Activated T-helper 17 cell treated with anti-CD3 and anti-CD28 coated beads, Interleukin-2, amount 50 U/mL, for 72 hours (primary cell): ENCODE measurements around the gene TICAM1. TPM values are rescaled to one million over a fixed set of nuclear protein-coding genes. Genes with fewer than 3 reads are reported as not detected.

Source experiments
- ATAC-seq: fragments of 150-1000 bp; cut with Tn5 transposase; replicated peaks from 2 replicates; pipeline ENCODE4 v1.10.0; 2021; ENCODE audit warnings: mild to moderate bottlenecking, moderate library complexity
- H3K27ac Mint-ChIP-seq: one replicate; pipeline ENCODE4 v1.8.0; 2022; ENCODE audit warnings: mixed read lengths
- H3K27me3 Mint-ChIP-seq: one replicate; pipeline ENCODE4 v1.8.0; 2022; ENCODE audit warnings: mixed read lengths
- H3K36me3 Mint-ChIP-seq: one replicate; pipeline ENCODE4 v1.8.0; 2022; ENCODE audit warnings: low read depth, mild to moderate bottlenecking, mixed read lengths
- H3K4me1 Mint-ChIP-seq: one replicate; pipeline ENCODE4 v1.8.0; 2022; ENCODE audit warnings: mixed read lengths
- H3K4me3 Mint-ChIP-seq: one replicate; pipeline ENCODE4 v1.8.0; 2022; ENCODE audit warnings: mild to moderate bottlenecking, mixed read lengths
- H3K9me3 Mint-ChIP-seq: one replicate; pipeline ENCODE4 v1.8.0; 2022; ENCODE audit warnings: mixed read lengths
- total RNA-seq, 2 donors: library from RNA; stranded (reverse); gene quantifications; one replicate each; pipeline ENCODE4 v1.2.3, GENCODE V29; 2022

TICAM1 gene
- total RNA-seq, 2 donors from 2014 or later: 27.6 to 36.1 TPM

DNA sequence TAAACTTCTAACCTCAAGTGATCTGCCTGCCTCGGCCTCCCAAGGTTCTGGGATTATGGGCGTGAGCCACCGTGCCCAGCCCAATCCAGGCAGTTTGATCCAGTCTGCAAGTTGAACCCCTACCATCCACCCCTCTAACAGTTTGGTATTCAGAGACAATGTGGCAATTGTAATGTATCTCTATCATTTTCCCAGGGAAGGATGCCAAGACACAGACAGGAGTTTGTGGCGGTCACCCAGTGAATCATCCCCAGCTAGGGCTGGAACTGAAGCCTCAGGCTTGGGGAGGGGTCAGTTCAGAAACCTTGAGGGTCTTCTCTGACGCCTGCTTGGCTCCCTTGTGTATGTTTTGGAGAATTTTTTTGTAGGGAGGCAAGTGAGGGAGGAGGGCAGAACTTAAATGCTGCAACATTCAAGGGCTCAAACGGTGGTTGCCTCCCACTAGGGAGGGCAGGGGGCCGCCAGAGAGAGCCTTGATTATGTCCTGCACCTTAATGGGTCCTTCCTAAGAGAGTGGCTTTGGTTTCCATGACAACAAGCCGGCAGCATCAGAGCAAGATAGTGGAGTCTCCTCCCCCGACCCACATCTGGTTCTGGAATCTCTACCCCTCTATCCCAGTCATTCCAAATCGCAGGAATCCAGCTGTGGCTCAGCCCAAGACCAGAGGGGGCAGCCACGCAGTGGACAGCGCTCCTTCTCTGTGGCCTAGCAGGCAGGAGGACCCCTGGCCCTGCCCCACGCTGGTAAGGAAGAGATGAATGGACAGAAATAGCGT is 54.9 kb downstream of the TICAM1 start:
- no peak overlapping the region for H3K27ac Mint-ChIP-seq
- H3K9me3 Mint-ChIP-seq: no peaks in the 10 kb centered on the region
- H3K36me3 Mint-ChIP-seq: no peaks in the 10 kb centered on the region
- H3K27me3 Mint-ChIP-seq: peaks cover 19% of the 10 kb centered on the region
- no peak overlapping the region for H3K4me3 Mint-ChIP-seq
- H3K4me1 Mint-ChIP-seq: no peaks in the 10 kb centered on the region
- no peak for ATAC-seq

- no peaks in the 10 kb centered on the region for H3K4me1 Mint-ChIP-seq
- H3K27me3 Mint-ChIP-seq: peaks cover 17% of the 10 kb centered on the region
- no peaks in the 10 kb centered on the region for H3K36me3 Mint-ChIP-seq
- H3K4me3 Mint-ChIP-seq: no peak overlapping the region
- no peaks in the 10 kb centered on the region for H3K9me3 Mint-ChIP-seq
- no peak for ATAC-seq
- no peak overlapping the region for H3K27ac Mint-ChIP-seq
Observed at GRCh38 chr19:4775627-4776152, 55.8 kb downstream of the TICAM1 start.

- H3K36me3 Mint-ChIP-seq: no peaks in the 10 kb centered on the region
- no peaks in the 10 kb centered on the region for H3K9me3 Mint-ChIP-seq
- no peak overlapping the region for H3K27ac Mint-ChIP-seq
- ATAC-seq: no peak
- H3K27me3 Mint-ChIP-seq: peaks cover 17% of the 10 kb centered on the region
- H3K4me3 Mint-ChIP-seq: no peak overlapping the region
- H3K4me1 Mint-ChIP-seq: no peaks in the 10 kb centered on the region
Observed at GRCh38 chr19:4774136-4774535, 57.4 kb downstream of the TICAM1 start.

DNA sequence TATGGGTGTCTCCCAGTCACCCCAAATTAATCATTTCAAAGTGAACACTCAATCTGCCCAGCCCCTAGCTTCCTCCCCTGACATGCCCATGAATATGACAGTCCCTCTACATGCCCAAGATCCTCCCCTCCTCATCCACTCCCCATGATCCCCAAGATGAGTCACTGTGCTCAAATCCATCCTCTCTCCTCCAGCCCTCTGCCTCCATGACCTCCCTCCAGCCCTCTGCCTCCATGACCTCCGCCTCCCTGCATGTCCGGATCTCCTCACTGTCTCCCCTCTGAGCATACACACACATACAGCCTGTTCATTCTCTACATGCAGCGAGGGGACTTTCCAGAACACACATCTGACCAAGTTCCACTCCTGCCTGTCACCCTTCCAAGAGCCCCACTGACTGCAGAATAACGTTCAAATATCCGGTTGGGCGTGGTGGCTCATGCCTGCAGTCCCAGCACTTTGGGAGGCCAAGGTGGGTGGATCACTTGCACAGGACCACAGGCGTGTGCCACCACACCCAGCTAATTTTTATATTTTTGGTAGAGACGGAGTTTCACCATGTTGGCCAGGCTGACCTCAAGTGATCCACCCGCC is 58.4 kb downstream of the TICAM1 start:
- Mint-ChIP-seq H3K4me3 (no peak overlapping the region), H3K9me3 (no peaks in the 10 kb centered on the region), H3K4me1 (no peaks in the 10 kb centered on the region), H3K27ac (no peak overlapping the region), H3K27me3 (peaks cover 17% of the 10 kb centered on the region), H3K36me3 (no peaks in the 10 kb centered on the region)
- no peak for ATAC-seq

- no peaks in the 10 kb centered on the region for H3K36me3 Mint-ChIP-seq
- no peak overlapping the region for H3K27ac Mint-ChIP-seq
- ATAC-seq: no peak
- no peaks in the 10 kb centered on the region for H3K9me3 Mint-ChIP-seq
- H3K27me3 Mint-ChIP-seq: peaks cover 17% of the 10 kb centered on the region
- H3K4me3 Mint-ChIP-seq: no peak overlapping the region
- H3K4me1 Mint-ChIP-seq: no peaks in the 10 kb centered on the region
Observed at GRCh38 chr19:4772566-4772965, 58.9 kb downstream of the TICAM1 start.

DNA sequence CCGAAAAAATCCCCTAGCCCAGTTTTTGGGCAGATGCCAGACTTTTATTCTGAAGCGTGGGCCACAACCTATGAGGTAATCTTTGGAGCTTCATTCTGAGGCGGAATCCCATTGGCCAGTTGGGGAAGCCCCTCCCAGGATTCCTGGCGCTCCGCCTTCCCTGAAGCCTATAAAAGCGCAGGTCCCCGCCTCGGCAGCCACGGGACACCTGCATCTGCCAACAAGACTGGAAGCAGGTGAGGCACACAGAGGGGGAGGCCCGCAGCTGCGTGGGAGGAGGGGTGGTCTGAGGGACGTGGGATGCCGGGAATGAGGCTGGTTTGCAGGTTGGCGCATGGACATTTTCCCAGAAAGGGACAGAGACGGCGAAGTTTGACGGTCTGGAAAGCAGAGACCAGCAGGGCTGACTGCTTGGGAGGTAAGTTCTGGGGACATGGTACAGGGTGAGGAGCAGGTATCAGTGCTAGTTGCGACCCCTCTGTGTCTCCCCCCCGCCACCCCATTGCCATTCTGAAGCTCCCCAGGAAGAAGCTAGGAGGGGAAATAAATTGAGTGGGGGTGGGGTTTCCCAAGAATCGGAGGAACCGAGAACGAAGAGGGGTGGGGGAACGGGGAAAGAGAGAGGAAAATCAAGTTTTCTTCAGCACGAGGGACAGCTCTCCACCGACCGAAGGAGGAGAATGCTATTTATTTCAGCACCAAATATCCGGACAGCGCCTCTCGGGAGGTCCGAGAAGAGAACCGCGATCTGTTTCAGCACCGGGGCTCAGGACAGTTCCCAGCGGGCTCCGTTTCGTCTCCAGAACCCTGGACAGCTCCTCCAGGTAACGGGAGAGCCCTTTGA is 62.4 kb downstream of the TICAM1 start:
- Mint-ChIP-seq H3K27ac (no peak overlapping the region), H3K36me3 (no peaks in the 10 kb centered on the region), H3K4me3 (no peak overlapping the region), H3K4me1 (no peaks in the 10 kb centered on the region), H3K27me3 (peaks cover 10% of the 10 kb centered on the region), H3K9me3 (no peaks in the 10 kb centered on the region)
- ATAC-seq: no peak

Other genes starting within 250 kb of the TICAM1 start
- gene TNFAIP8L1, start 192.2 kb downstream of the TICAM1 start, total RNA-seq: 10 to 100 TPM; 18.0 to 23.6 TPM
- 10 to 100 TPM; 47.8 to 79.0 TPM for gene MYDGF, start 161.4 kb downstream of the TICAM1 start, total RNA-seq
- 10 to 100 TPM; 52.3 to 90.9 TPM for gene DPP9, start 107.9 kb downstream of the TICAM1 start, total RNA-seq
- 10 to 100 TPM in 1 of 2 donors, 1 to 10 TPM in 1; 7.1 to 15.4 TPM for gene FEM1A, start 40.0 kb downstream of the TICAM1 start, total RNA-seq
- gene PLIN3, start 36.0 kb upstream of the TICAM1 start, total RNA-seq: 10 to 100 TPM; 46.4 to 56.7 TPM
- under 1 TPM; 0.16 to 0.19 TPM for gene ARRDC5, start 71.2 kb upstream of the TICAM1 start, total RNA-seq
- gene UHRF1, start 77.8 kb upstream of the TICAM1 start, total RNA-seq: 100 to 1,000 TPM in 1 of 2 donors, 10 to 100 TPM in 1; 52.1 to 129 TPM
- 10 to 100 TPM; 33.8 to 83.5 TPM for gene KDM4B, start 137.4 kb upstream of the TICAM1 start, total RNA-seq